B cell (primary cell): ENCODE results near the gene FYN.

Experiments
- EZH2 ChIP-seq: IDR thresholded peaks from 2 replicates; pipeline ENCODE4 v1.6.1; 2012; ENCODE audit warnings: borderline replicate concordance, low read depth, mild to moderate bottlenecking, moderate library complexity, low read length; ENCODE audit not compliant: insufficient read depth, poor library complexity, severe bottlenecking
- TF ChIP-seq, protein P1 (sequence below): fragments of 200-600 bp; IDR thresholded peaks from one replicate; pipeline ENCODE4 v1.8.0; 2022; ENCODE audit warnings: antibody characterized with exemption, mild to moderate bottlenecking

DNA sequence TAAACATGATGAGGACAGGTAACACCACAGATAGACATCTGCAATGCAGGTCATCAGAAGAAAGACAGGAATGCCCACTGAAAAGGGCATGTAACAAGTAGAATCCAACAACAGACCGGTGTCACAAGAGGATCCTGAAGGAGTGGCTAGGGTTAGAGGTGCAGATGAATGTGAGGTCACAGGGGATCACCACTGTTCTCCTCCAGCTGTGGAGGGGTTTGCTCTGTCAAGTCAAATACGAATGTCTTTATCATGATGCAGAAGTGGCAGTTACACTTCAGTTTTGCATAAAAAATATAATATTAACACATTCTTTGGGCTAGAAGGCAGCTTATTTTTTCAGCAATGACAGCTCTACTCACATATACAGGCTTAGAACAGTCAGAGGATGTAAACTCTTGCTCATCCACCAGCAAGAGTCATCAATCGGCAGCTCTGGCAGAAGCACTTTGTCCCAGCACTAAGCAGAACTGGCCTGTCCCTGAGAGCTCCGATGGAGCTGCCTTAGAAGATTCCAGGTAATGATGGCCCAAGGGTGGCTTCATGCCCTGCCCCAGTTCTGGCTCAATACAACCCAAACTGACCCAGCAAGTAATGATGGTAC lies 137.1 kb downstream of the FYN start:
- TF ChIP-seq, protein P1, sequence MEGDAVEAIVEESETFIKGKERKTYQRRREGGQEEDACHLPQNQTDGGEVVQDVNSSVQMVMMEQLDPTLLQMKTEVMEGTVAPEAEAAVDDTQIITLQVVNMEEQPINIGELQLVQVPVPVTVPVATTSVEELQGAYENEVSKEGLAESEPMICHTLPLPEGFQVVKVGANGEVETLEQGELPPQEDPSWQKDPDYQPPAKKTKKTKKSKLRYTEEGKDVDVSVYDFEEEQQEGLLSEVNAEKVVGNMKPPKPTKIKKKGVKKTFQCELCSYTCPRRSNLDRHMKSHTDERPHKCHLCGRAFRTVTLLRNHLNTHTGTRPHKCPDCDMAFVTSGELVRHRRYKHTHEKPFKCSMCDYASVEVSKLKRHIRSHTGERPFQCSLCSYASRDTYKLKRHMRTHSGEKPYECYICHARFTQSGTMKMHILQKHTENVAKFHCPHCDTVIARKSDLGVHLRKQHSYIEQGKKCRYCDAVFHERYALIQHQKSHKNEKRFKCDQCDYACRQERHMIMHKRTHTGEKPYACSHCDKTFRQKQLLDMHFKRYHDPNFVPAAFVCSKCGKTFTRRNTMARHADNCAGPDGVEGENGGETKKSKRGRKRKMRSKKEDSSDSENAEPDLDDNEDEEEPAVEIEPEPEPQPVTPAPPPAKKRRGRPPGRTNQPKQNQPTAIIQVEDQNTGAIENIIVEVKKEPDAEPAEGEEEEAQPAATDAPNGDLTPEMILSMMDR: no peak
- no peak for TF ChIP-seq EZH2
